PC-3 (cell line): Measurements from ENCODE around the gene PABPC1L. TPM values are rescaled to one million over a fixed set of nuclear protein-coding genes. Genes with fewer than 3 reads are reported as not detected.

Source experiments
- ATAC-seq: fragments of 200-7000 bp; cut with Tn5 transposase; 2 replicates; pipeline ENCODE4 v1.9.1; 2020; ENCODE audit warnings: mild to moderate bottlenecking, moderate library complexity
- BruUV-seq: library from RNA; stranded (reverse); fragments of 400-500 nt; replicated peaks from 2 replicates; lab custom pipeline; 2021; lab: Mats Ljungman, UMichigan
- CTCF ChIA-PET: fragments of 300-600 bp; sonication (Branson Sonifier 250); formaldehyde crosslinking; loops from one replicate; lab custom pipeline; 2022; ENCODE audit warnings: antibody characterized with exemption; lab: Charles Lee
- POLR2A ChIA-PET: fragments of 300-600 bp; sonication (Branson Sonifier 250); formaldehyde crosslinking; loops from one replicate; lab custom pipeline; 2022; ENCODE audit warnings: antibody characterized with exemption; ENCODE audit not compliant: unreplicated experiment; lab: Charles Lee
- DNase-seq: peaks from one replicate; pipeline ENCODE4 v3.0.0-alpha.2; 2015
- H2AFZ ChIP-seq: fragments of 300-600 bp; sonication (generic); 2 replicates; pipeline ENCODE4 v1.6.0; 2016; ENCODE audit warnings: antibody characterized with exemption, low read length
- H3F3A ChIP-seq: fragments of 300-600 bp; sonication (generic); one replicate; pipeline ENCODE4 v1.6.0; 2017; ENCODE audit warnings: antibody characterized with exemption, low read length, control low read depth, mild to moderate bottlenecking; ENCODE audit not compliant: unreplicated experiment
- H3K27ac ChIP-seq: fragments of 300-600 bp; sonication (generic); 2 replicates; pipeline ENCODE4 v1.5.1; 2016; ENCODE audit warnings: mild to moderate bottlenecking, low read length
- H3K27me3 ChIP-seq: fragments of 300-600 bp; sonication (generic); 2 replicates; pipeline ENCODE4 v1.6.1; 2016; ENCODE audit warnings: low read length, mixed read lengths
- H3K36me3 ChIP-seq: fragments of 300-600 bp; sonication (generic); 2 replicates; pipeline ENCODE4 v1.6.1; 2016; ENCODE audit warnings: low read depth, mixed run types, low read length, mixed read lengths
- H3K4me1 ChIP-seq: fragments of 300-600 bp; sonication (generic); 2 replicates; pipeline ENCODE4 v1.5.1; 2016; ENCODE audit warnings: low read length; ENCODE audit not compliant: insufficient read depth
- H3K4me2 ChIP-seq: fragments of 300-600 bp; sonication (generic); 2 replicates; pipeline ENCODE4 v1.6.0; 2016; ENCODE audit warnings: low read length
- H3K4me3 ChIP-seq: fragments of 300-600 bp; sonication (generic); 2 replicates; pipeline ENCODE4 v1.5.1; 2016; ENCODE audit warnings: mild to moderate bottlenecking, low read length, mixed read lengths
- H3K79me2 ChIP-seq: fragments of 300-600 bp; sonication (generic); 2 replicates; pipeline ENCODE4 v1.6.1; 2017; ENCODE audit warnings: low read length, mixed read lengths
- H3K9ac ChIP-seq: fragments of 300-600 bp; sonication (generic); 2 replicates; pipeline ENCODE4 v1.6.0; 2016; ENCODE audit warnings: mild to moderate bottlenecking, low read length
- H3K9me2 ChIP-seq: fragments of 300-600 bp; sonication (generic); replicated peaks from 2 replicates; pipeline ENCODE4 v1.6.1; 2016; ENCODE audit warnings: mixed run types, low read length, mixed read lengths
- H3K9me3 ChIP-seq: fragments of 300-600 bp; sonication (generic); 2 replicates; pipeline ENCODE4 v1.6.1; 2016; ENCODE audit warnings: low read length, mixed read lengths
- H4K20me1 ChIP-seq: fragments of 300-600 bp; sonication (generic); 2 replicates; pipeline ENCODE4 v1.6.1; 2016; ENCODE audit warnings: low read length, mixed read lengths
- EZH2 ChIP-seq: fragments of 300-600 bp; sonication (generic); IDR thresholded peaks from one replicate; pipeline ENCODE4 v1.6.1; 2017; ENCODE audit warnings: antibody characterized with exemption, mild to moderate bottlenecking, low read length; ENCODE audit not compliant: unreplicated experiment
- EZH2phosphoT487 ChIP-seq: fragments of 300-600 bp; sonication (generic); IDR thresholded peaks from 2 replicates; pipeline ENCODE4 v1.6.1; 2018; ENCODE audit warnings: mild to moderate bottlenecking, antibody characterized with exemption, low read length, borderline replicate concordance
- intact Hi-C: fragments of 100-400 bp; cut with micrococcal nuclease; formaldehyde crosslinking; loops from 2 replicates; pipeline ENCODE4 v1.9.0; 2023
- total RNA-seq: library from RNA; depleted of rRNA; stranded (reverse); fragments of >200 nt; gene quantifications from 2 replicates; pipeline ENCODE4 v1.2.3, GENCODE V29; 2014
- TF ChIP-seq, protein P1 (sequence below): fragments of 300-600 bp; sonication (generic); conservative IDR thresholded peaks from 2 replicates; pipeline ENCODE4 v1.5.1; 2017; ENCODE audit warnings: antibody characterized with exemption, low read depth, mild to moderate bottlenecking, low read length

The PABPC1L gene
- total RNA-seq, 1 experiment from 2014 or later = 32.0 TPM

- ChIA-PET POLR2A (no interaction called here), CTCF (no interaction called here)
- Histone ChIP-seq H3K4me1 (peaks cover 52% of the 10 kb centered on the region), H3F3A (no peaks in the 10 kb centered on the region), H3K36me3 (peaks cover 12% of the 10 kb centered on the region; the same call in 1 of the 2 replicates), H3K9me3 (no peaks in the 10 kb centered on the region), H3K4me2 (peak overlapping the region; percentile 93), H3K9me2 (no peaks in the 10 kb centered on the region), H3K9ac (no peak overlapping the region), H3K27me3 (no peaks in the 10 kb centered on the region), H2AFZ (no peak overlapping the region), H3K27ac (peak overlapping the region; percentile 50), H3K79me2 (peaks cover 39% of the 10 kb centered on the region), H3K4me3 (no peak overlapping the region), H4K20me1 (peaks cover 24% of the 10 kb centered on the region)
- ATAC-seq = no peak; the same call in 1 of the 2 replicates
- DNase-seq = peak; percentile 68
- BruUV-seq = no TSS peak
- intact Hi-C loops = no loop called here
- TF ChIP-seq EZH2phosphoT487 (no peak), EZH2 (no peak)
- TF ChIP-seq, protein P1, sequence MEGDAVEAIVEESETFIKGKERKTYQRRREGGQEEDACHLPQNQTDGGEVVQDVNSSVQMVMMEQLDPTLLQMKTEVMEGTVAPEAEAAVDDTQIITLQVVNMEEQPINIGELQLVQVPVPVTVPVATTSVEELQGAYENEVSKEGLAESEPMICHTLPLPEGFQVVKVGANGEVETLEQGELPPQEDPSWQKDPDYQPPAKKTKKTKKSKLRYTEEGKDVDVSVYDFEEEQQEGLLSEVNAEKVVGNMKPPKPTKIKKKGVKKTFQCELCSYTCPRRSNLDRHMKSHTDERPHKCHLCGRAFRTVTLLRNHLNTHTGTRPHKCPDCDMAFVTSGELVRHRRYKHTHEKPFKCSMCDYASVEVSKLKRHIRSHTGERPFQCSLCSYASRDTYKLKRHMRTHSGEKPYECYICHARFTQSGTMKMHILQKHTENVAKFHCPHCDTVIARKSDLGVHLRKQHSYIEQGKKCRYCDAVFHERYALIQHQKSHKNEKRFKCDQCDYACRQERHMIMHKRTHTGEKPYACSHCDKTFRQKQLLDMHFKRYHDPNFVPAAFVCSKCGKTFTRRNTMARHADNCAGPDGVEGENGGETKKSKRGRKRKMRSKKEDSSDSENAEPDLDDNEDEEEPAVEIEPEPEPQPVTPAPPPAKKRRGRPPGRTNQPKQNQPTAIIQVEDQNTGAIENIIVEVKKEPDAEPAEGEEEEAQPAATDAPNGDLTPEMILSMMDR = no peak
Measured at GRCh38 chr20:44961870-44962267, 52.0 kb downstream of the PABPC1L start.

- H2AFZ ChIP-seq = no peak overlapping the region
- ChIA-PET POLR2A (no interaction called here), CTCF (no interaction called here)
- DNase-seq = peak; percentile 58
- peaks cover 17% of the 10 kb centered on the region for H4K20me1 ChIP-seq
- no peak overlapping the region for H3K9ac ChIP-seq
- H3K27ac ChIP-seq = no peak overlapping the region
- H3K4me2 ChIP-seq = no peak overlapping the region
- intact Hi-C loops = no loop called here
- H3F3A ChIP-seq = no peaks in the 10 kb centered on the region
- peaks cover 53% of the 10 kb centered on the region for H3K4me1 ChIP-seq
- H3K4me3 ChIP-seq = no peak overlapping the region
- H3K27me3 ChIP-seq = no peaks in the 10 kb centered on the region
- no peaks in the 10 kb centered on the region for H3K9me3 ChIP-seq
- TF ChIP-seq EZH2phosphoT487 = no peak
- TF ChIP-seq, protein P1 = no peak
- no peak for ATAC-seq
- peaks cover 39% of the 10 kb centered on the region for H3K79me2 ChIP-seq
- no TSS peak for BruUV-seq
- H3K9me2 ChIP-seq = no peaks in the 10 kb centered on the region
- peaks cover 10% of the 10 kb centered on the region; the same call in 1 of the 2 replicates for H3K36me3 ChIP-seq
Measured at GRCh38 chr20:44962483-44962882, 52.6 kb downstream of the PABPC1L start.

DNA sequence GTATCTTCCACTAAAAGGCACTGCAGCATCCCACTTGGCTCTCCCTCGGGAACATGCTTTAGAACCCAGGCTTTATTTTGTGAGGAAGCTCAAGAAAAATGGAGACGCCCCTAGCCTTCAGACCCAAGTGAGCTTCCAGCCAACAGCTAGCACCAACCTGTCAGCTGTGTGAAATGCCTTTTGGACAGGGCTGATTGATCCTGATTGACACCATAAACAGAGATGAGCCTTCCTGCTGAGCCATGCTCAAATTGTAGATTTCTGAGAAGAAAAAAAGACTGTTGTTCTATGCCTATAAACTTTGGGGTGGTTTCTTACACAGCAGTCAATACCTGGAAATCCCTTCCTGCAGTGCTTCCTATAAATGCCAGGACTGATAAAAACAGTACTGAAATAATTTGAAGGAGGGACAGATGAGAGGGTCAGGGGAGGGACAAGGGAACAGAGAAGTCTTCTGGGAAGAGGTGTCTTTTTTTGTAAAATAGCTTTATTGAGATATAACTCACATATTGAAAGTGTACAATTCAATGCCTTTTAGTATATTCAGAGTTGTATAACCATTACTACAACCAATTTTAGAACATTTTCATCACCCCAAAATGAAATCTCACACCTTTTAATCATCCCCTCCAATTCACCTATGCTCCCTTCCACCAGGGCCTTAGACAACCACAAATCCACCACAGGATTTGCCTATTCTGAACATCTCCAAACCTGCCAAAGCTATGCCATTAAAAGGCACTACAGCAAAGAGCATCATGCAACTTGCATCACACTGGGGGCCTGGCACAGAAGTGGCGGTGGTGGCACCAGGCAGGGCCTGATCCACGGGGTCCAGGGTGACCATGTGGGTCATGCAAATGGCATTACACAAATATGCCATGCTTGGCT lies 53.7 kb downstream of the PABPC1L start:
- Histone ChIP-seq H3K27me3 (no peaks in the 10 kb centered on the region), H3K9me2 (no peaks in the 10 kb centered on the region), H3K4me3 (no peak overlapping the region), H2AFZ (no peak overlapping the region), H3K9me3 (no peaks in the 10 kb centered on the region), H4K20me1 (peaks cover 8% of the 10 kb centered on the region), H3K9ac (no peak overlapping the region), H3K79me2 (peaks cover 39% of the 10 kb centered on the region), H3F3A (no peaks in the 10 kb centered on the region), H3K4me2 (no peak overlapping the region), H3K36me3 (peaks cover 2% of the 10 kb centered on the region; the same call in 1 of the 2 replicates), H3K4me1 (peaks cover 51% of the 10 kb centered on the region), H3K27ac (no peak overlapping the region)
- intact Hi-C loops = no loop called here
- ChIA-PET POLR2A (no interaction called here), CTCF (interaction anchor here (0.6 kb wide), 1 partner anchor 38 kb away, joined by 3 read pairs; no protein-coding TSS in a partner anchor)
- ATAC-seq (no peak), DNase-seq (no peak)
- BruUV-seq = no TSS peak
- TF ChIP-seq EZH2 = no peak
- TF ChIP-seq, protein P1 = no peak
- no peak for TF ChIP-seq EZH2phosphoT487
